ENCODE data around the gene MS4A12. TPM values are rescaled to one million over a fixed set of nuclear protein-coding genes. Genes with fewer than 3 reads are reported as not detected.

The MS4A12 gene, protein sequence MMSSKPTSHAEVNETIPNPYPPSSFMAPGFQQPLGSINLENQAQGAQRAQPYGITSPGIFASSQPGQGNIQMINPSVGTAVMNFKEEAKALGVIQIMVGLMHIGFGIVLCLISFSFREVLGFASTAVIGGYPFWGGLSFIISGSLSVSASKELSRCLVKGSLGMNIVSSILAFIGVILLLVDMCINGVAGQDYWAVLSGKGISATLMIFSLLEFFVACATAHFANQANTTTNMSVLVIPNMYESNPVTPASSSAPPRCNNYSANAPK
- not detected in 2 replicates for total RNA-seq

GRCh38 chr11:60492488-60493009 lies at the start of gene MS4A12:
Gene MS4A12, plus strand, starts transcription at chr11:60492778. Its CDS starts 4,541 bp downstream, at chr11:60497319.

GRCh38 chr11:60455531-60456042 lies 37.0 kb upstream of the MS4A12 start, which contains the start of gene MS4A1:
Gene MS4A1, plus strand, starts transcription at chr11:60455847. Its CDS starts 6,528 bp downstream, at chr11:60462375.

DNA sequence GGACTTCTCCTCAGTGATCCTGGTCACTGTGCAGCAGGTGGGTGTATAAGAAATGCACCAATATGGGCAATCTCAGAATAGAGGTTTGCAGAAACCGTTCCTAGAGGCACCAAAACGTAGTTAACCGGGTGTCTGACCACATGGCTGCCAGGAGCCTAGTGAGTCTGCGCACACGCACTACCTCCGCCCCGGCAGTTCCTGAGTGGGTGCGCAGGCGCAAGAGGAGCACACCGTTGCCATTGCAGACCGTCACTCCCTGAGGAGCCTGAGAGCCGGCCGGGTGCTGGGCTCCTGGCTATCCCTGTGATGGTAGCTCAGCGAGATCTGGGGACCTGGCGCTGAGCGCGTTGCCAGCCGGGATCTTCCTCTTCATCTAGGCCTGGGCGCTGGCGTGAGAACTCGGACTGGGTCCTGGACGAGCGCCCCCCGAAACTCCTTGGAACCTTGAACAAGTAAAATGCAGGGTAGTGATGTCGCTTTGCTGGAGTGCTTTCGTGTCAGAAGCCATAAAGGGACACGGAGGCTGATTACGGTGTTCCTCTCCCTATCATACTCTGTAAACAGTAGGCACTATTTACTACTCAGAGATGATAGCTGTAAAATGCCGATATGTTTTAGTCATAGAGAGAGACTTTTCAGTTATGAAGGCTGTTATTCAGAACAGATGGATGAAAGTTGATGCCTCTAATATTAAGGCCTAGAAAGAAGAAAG lies 22.7 kb downstream of the MS4A12 start, which contains the start of gene MS4A13:
Gene MS4A13, plus strand, starts transcription at position 249 of the 712 bp plus-strand sequence. CDS start 2,692 bp downstream, outside the sequence.

Other genes with a start within 250 kb of the MS4A12 start
- gene MS4A4E, start 249.6 kb upstream of the MS4A12 start, total RNA-seq: not detected in 2 replicates
- gene MS4A4A, start 212.1 kb upstream of the MS4A12 start, total RNA-seq: not detected in 2 replicates
- not detected in 2 replicates for gene MS4A6E, start 165.5 kb upstream of the MS4A12 start, total RNA-seq
- gene MS4A7, start 114.2 kb upstream of the MS4A12 start, total RNA-seq: not detected in 2 replicates
- gene MS4A14, start 96.3 kb upstream of the MS4A12 start, total RNA-seq: not detected in 2 replicates
- not detected in 2 replicates for gene MS4A5, start 63.2 kb upstream of the MS4A12 start, total RNA-seq
- not detected in 2 replicates for gene MS4A1, start 36.9 kb upstream of the MS4A12 start, total RNA-seq
- not detected in 2 replicates for gene MS4A13, start 22.6 kb downstream of the MS4A12 start, total RNA-seq
- gene MS4A8, start 206.8 kb downstream of the MS4A12 start, total RNA-seq: not detected in 2 replicates
- not detected in 2 replicates for gene MS4A18, start 231.9 kb downstream of the MS4A12 start, total RNA-seq